SU-DHL-6 (cell line): Measurements from ENCODE around the gene SEC63.

Experiments used
- EZH2phosphoT487 ChIP-seq: fragments of 200-600 bp; sonication (generic), shearing (Covaris generic); conservative IDR thresholded peaks from 2 replicates; pipeline ENCODE4 v1.6.1; 2018; ENCODE audit warnings: mild to moderate bottlenecking, antibody characterized with exemption, low read length, moderate library complexity, mixed read lengths
- TF ChIP-seq, protein P1 (sequence below): fragments of 200-600 bp; sonication (generic); IDR thresholded peaks from one replicate; pipeline ENCODE4 v1.5.1; 2017; ENCODE audit warnings: antibody characterized with exemption, mild to moderate bottlenecking, low read length, moderate library complexity; ENCODE audit not compliant: insufficient read depth, poor library complexity, severe bottlenecking

DNA sequence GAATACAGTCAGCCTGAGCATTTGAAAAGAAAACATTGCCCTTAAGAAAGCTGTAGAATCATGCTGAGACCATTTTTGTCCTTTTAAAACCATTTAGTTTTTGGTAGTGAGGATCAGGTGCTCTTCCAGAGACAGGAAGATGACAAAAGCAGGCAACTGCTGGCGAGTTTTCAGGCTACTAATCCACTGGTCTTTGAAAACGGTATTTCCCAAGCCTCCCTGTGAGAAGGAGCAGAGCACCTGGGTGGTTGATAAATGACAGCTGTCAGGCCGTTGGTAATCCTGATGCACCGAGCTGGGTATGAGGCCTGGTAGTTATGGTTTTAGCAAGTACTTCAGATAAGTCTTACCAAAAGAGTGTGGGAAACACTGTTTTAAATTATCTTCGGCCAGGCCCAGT, 10.1 kb upstream of the SEC63 start:
- TF ChIP-seq, protein P1, sequence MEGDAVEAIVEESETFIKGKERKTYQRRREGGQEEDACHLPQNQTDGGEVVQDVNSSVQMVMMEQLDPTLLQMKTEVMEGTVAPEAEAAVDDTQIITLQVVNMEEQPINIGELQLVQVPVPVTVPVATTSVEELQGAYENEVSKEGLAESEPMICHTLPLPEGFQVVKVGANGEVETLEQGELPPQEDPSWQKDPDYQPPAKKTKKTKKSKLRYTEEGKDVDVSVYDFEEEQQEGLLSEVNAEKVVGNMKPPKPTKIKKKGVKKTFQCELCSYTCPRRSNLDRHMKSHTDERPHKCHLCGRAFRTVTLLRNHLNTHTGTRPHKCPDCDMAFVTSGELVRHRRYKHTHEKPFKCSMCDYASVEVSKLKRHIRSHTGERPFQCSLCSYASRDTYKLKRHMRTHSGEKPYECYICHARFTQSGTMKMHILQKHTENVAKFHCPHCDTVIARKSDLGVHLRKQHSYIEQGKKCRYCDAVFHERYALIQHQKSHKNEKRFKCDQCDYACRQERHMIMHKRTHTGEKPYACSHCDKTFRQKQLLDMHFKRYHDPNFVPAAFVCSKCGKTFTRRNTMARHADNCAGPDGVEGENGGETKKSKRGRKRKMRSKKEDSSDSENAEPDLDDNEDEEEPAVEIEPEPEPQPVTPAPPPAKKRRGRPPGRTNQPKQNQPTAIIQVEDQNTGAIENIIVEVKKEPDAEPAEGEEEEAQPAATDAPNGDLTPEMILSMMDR: no peak
- TF ChIP-seq EZH2phosphoT487: no peak
